Activated gamma-delta T cell treated with Interleukin-2 at 50 U/mL for 16 hours (primary cell): ENCODE measurements around the gene TMEM139.

ENCODE experiments used
- DNase-seq: peaks from one replicate; pipeline ENCODE4 v3.0.0-alpha.2; 2020

The TMEM139 gene

GRCh38 chr7:143331179-143331801 lies 46.5 kb downstream of the TMEM139 start:
- no peak for DNase-seq

- no peak for DNase-seq
Measured at GRCh38 chr7:143334244-143334643, 49.5 kb downstream of the TMEM139 start.

GRCh38 chr7:143337216-143337615 lies 52.5 kb downstream of the TMEM139 start:
- no peak for DNase-seq
